Activated naive CD4-positive, alpha-beta T cell treated with anti-CD3 and anti-CD28 coated beads, Interleukin-2, amount 50 U/mL, for 16 hours (primary cell): Measurements from ENCODE around the gene GRM8.
"Not testable (repeated sequence)": the region's sequence is repeated elsewhere in the genome, so short reads cannot be mapped to it uniquely, and the experiment has no call there.

ENCODE experiments used
- DNase-seq: peaks from one replicate; pipeline ENCODE4 v3.0.0-alpha.2; 2020

The GRM8 gene

DNA sequence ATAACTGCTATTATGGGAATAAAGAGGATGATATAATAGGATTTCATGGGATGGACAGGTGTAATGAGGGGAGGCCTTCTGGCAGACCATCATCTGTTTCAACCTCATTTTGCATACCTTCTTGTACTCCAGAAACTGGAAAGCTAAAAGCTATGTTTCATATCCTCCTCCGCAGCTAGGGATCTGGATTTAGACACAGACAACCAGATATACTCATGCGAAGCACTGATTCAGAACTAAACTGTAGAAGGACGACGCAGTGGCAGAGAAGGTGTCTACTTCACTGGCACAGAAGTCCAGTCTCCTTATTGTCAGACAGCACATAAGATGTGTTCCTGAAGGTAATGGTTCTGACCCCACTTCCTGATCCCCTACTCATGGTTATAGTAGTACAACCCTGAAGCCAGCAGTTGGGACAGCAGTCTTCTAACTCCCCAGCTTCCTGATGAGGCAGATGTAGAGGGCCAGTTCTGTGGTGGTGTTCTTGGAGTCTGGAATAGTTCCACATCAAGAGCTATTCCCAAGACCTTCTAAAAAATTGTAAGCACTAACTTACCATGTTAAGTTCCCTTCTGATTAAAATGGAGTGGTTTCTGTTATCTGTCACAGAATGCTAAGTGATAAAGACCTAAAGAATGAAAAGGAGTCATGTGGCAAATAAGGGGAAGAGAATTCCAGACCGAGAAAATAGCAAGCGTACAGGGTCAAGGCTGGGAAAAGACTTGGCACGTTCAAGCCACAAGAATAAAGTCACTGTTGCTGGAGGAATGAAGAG is 550.3 kb downstream of the GRM8 start:
- DNase-seq, result no peak

DNA sequence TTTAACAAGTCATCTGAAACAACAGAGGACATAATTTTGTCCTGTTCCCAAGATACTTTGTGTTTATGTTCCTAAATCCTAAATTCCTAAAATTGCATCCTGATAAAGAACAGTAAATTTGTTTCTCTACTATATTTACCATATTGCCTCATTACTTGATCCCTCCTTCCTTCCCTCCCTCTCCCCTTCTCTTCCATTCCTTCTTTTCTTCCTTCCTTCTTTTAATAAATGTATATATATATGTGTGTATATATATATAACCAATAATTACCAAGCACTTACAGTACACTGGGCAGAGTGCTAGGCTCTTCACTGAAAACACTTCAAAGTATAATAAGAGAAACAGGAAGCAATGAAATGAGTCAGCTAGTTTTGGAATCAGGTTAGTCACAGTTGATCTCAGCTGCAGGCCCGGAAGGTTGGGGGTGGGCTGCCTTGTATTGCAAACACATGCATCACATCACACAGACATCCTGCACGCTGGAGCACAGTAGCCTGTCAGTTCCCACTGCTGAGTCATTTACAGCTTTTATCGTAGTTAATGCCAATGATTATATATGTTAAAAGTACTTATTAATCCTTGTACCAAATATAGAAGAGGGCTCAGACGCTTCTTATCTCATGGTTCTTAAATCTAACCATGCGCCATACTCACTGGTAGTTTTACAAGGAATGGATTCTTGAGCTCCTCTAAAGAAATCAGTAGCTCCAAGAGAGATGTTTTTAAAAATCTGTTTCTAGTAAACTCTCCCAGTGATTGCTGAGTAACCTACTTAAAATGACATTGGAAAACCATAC is 551.7 kb downstream of the GRM8 start:
- peak; percentile 27 for DNase-seq

DNA sequence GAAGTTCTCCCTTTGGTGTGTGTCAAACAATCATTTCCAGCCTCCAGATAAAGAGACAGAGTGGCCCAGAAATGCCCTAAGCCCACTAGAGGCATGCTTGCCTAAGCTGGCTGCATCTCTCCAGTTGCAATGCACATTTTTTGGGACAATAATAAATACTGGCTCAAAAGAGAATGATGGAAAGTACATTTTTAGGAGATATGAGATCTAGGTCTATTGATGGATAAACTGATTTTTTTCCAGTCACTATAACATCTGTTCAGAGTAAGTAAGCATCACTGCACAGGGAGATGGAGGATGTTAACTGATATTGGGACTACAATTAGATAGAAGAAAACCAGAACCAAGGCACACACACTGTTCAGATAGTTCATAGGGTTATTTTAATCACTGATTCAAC is 553.0 kb downstream of the GRM8 start:
- DNase-seq, result no peak

DNA sequence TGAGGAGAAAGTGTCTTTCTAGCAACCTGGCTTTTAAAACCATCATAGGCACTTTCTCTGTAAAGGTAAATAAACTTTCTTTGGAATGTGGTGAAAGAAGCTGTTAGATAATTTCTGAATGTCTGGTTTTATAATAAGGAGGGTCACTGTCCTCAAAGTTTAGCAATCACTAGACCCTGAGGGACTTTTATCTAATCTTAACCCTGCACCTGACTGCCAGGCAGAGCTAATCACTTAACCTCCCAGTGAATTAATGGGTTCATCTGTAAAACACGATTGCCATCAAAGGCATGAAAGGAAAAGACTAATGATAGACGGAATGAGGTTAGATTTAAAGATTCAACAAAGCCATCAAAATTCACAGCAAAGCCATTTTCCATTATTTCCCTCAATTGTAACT is 553.8 kb downstream of the GRM8 start:
- no peak for DNase-seq

DNA sequence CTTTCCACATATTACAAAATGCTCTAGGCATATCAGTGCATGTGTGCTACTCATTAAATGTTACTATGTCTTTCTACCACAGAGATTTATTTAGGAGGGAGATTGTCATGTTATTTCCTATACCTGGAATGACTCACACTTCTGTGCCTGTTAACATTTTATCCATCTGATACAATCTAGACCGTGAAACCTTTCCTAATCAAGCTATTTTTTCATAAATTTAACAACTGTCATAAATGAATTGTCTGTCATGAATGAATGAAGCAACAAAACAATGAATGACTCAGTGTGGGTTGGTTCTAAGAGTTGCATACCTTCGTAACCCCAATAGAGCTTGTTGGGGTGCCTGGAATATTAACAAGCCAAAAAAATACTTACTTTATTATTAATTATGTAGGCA is 554.3 kb downstream of the GRM8 start:
- DNase-seq, result no peak

DNA sequence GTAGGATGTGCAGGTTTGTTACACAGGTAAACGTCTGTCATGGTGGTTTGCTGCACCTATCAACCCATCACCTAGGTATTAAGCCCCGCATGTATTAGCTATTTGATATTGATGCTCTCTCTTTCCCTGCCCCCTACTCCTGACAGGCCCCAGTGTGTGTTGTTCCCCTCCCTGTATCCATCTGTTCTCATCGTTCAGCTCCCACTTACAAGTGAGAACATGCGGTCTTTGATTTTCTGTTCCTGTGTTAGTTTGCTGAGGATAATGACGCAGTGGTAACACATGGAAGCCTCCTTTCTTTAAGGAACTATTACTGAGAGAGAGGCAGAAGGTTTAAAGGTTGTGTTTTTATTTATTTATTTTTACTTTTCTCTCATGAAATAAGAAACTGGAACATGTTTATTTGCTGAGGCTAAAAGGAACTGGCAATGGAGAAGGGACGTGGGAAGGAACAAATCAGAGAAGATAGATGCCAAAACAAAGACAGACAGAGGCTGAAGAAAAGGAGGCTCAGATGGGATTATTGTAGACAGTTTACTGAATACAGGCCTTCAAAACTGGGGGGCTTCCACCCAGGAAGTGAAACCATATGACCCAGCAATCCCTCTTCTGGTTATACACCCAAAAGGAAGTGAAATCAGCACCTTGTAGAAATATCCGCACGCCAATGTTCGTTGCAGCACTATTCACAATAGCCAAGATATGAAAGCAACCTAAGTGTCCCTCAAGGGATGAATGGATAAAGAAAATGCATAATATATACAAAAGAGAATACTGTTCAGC is 556.3 kb downstream of the GRM8 start:
- DNase-seq, result no peak

DNA sequence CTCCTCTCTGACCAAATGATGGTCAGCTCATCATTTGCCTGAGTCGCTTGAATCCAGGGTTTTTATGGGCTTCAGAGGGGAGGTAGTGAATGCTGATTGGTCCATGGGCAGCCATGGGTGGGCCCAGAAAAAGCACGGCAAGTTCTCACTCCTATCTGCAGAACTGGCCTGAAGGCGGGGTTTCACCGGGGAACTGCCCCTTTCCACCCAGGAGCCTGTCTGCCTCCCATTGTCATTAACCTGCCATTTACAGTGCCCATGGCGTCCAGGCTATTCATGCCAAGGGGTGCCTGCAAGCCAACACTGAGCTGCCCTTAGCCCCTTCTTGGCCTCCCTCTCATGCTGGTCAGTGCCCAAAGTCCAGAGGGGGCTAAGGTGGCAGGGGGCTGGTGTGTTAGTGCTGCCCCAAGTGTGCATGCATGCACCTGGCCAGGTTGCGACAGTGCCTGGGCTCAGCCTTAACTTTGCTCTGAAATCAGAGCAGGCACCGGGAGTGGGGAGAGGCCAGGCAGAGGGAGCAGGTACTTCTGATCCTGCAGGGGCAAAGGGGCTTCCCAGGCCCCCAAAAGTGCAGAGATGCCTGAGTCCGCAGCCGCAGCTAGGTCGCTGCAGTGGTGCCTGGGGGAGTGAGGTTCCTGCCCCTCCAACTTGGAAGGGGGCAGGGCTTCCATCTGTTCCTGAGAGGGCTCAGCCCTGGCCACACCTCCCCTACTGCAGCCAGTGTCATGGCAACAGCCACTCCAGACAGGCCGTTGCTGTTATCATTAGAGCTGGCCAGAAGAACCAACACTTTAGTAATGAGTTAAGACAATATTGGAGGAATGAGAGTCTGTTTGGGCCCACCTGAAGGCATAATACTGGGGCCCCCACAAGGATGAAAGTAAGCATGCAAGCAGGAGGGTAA is 561.6 kb downstream of the GRM8 start:
- no peak for DNase-seq

DNA sequence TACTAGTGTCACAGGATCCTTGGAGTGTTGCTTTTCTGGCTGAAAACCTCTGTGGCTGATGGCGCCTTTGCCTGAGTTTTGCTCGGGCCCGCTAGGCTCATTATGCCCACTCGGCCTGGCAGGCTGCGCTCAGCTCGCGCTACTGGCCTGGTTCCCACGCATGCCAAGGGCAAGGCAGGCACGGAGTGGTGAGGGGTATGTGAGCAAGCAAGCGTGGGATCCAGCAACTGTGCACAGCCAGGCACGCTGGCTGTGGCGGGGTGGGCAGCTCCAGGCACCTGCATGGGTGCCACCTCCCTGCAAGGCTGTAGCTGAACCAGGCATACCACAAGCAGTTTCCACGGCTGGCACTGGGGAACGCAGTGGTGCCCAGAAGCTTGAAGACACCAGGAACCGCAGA is 562.6 kb downstream of the GRM8 start:
- DNase-seq, result no peak

DNA sequence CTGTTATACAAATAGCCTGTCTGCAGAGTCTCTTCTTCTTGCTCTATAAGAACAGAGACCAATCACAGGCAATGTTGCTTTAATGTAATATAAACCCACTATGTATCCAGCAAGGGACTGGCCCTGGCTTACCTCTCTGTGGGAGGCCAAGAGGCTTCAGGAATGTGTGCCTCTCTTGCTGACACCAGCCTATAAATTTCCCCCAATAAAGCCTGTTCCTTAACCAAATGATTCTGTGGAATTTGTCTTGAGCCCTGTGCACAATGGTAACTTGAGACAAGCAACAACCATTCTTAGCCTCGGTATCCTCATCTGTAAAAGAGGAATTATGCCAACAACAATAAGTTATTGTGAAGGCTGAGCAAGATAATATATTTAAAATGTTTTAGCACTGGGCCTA is 563.7 kb downstream of the GRM8 start:
- no peak for DNase-seq

DNA sequence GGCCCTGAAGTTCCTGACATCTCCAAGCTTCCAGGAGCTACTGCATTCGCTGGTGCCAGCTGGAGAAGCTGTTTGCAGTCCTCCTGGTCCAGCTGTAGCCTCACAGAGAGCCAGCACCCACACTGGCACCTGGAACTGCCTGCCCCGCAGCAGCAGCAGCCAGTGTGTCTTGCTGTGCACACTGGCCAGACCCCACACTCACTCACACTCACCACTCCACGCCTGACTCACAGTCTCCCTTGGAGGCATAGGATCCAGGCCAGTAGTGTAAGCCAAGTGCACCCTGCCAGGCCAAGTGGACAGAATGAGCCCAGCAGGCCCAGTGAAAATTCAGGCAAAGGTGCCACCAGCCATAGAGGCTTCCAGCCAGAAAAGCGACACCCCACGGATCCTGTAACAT is 566.3 kb downstream of the GRM8 start:
- no peak for DNase-seq

DNA sequence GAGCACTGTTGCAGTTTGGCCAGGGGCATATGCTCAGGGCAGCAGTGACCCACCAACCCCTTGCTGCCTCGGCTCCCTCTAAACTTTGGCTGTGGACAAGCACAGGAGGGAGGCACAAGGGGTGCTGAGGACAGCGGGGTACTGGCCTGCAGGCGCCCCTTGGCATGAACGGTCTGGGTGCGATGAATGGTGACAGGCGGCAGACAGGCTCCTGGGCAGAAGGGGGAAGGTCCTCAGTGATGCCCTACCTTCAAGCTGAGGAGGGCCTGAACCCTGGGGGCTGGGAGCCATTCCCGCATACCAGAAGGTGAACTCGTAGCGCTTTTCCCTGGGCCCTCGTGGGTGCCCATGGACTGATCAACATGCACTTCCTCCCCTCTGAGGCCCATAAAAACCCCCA is 567.1 kb downstream of the GRM8 start:
- no peak for DNase-seq

DNA sequence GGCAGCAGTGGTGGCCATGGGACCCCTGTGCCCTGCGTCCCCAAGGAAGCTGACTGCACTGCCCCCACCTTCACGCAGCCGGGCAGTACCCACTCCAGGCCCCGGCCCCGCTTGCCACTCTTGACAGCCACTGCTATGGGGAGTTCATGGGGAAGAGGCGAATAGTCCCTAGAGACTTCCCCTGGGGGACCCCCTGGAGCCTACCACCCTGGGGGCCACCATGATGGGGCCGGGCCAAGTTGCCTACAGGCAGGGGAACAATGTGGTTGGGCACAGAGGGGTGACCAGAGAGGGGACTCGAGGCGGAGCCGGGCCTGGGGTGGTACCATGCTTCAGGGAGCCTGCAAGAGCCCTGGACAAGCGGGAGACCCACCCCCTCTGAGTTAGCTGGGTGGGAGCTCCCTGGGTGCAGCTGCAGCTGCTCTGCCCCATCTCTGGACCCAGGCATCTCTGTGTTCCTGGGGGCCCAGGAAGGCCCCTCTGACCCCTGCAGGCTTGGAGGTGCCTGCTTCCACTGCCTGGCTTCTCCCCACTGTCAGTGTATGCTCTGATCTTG is 567.6 kb downstream of the GRM8 start:
- DNase-seq, result no peak

DNA sequence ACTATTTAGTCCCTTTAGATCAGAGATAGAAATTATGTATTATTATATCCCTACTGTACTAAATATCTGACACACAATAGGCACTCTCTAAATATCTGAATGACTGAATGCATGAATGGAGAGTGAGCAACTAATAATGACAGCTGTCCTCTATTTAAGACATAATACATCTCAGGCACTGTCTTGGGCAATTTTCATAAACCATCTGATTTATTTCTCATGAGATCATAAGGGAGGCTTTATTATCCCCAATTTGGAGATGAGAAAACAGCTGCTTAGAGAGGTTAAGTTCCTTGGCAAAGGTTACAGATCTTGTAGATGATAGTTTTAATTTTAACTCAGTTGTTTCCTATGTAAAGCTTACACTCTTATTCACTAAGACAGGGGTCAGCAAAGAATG is 570.6 kb downstream of the GRM8 start:
- no peak for DNase-seq

DNA sequence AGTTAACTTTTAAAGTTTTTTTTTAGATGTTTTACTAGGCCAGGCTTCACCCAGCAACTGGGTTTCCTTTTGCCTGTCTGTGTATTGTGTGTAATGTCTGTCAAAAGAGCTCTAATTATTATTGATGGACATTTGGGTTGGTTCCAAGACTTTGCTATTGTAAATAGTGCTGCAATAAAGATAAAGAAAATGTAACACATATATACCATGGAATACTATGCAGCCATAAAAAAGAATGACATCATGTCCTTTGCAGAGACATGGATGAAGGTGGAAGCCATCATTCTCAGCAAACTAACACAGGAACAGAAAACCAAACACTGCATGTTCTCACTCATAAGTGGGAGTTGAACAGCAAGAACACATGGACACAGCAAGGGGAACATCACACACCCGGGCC is 584.0 kb downstream of the GRM8 start:
- DNase-seq, result not testable (repeated sequence)

DNA sequence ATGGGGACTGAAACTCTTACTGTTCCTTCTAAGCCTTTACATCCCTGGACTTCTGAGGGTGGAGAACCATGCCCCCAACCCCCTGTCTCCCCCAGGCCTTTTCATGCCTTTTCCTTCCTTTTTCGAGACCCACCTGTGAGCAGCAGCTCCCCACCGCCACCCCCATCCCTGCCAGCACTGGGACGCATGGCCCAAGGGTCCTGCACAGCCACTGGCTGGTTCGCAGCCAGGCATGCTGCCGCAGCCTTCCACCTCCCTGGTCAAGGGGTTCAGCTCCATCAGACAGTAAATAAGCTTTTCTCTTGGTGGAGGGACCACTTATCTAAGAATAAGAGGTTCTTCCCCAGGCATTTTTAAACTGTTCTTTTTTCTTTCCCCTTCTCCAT is 584.4 kb downstream of the GRM8 start:
- no peak for DNase-seq

DNA sequence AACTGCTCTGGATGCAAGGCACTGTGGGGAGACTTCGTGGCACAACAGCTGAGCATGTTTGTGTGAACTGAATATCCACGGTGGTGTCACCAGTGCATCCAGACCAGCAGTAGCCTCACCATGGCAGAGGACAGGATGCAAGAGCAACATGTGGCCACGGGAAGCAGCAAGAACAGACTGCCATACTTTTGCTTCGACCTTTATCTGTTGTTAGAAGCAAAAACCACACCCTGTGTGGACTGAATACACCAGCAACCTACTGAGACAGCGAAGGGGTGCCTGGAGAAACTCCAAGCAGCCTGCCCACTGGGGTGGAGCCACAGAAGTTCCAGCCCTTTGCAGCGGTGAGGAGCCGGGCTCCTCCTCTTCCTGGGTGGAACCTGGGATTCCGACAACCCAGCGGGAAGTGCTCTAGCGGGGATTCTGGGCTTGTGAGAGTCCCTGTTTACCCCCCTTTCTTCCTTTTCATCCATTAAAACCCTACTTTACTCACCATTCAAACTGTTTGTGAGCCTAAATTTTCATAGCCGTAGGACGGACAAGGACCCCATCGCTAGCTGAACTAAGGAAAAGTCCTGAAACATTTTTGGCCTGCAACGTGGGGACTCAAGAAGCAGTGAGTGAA is 584.9 kb downstream of the GRM8 start:
- DNase-seq, result no peak

DNA sequence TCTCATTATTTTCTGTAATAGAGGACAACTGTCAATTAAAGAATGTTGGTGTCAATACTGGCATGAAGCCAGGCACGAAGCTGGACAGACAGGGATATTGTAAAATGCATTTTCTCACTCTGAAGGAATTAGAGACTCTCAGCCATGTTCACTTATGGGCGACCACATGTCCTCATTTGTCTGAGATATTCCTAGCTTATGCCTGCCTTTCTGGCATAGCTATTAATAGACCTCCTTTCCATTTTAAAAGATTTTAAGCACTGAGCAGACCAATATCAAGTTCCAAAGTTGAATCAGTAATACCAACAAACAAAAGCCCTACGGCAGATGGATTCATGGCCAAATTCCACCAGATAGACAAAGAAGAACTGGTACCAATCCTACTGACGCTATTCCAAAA is 589.9 kb downstream of the GRM8 start:
- no peak for DNase-seq

DNA sequence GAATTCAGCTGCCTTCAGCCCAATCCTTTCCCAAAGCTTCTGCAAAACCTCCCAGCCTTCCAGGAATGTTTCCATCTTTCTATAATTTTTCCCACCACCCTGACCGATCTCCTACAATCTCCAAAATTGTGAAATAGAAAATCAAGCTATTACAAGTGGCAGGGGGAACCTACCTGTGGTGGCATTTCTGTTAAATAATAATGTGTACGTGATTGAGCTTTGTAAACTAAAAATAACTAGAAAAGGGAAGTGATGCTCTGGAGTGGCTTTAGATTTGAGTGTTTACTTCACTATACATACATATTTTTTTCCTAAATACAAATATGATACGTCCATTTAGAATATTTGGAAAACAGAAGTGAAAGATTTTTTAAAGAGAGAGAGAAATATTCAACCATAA is 593.6 kb downstream of the GRM8 start:
- no peak for DNase-seq

DNA sequence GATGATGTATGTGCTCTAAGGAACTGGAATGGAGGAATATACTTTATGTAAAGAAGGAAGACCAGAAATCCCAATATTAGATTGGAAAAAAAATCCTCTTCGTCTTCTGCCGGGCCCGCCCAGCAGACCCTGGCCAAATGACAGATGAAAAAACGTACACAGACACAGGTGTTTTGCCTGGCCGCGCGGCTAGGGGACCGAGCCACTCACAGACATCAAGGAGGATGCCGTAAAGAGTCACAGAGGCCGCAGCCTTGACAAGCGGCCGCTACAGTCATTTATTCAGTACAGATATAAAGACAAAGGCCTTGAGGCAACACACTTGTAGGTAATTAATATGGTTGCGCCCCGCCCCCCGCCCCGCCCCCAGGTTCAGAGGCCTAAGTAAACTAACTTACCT is 594.1 kb downstream of the GRM8 start:
- no peak for DNase-seq

DNA sequence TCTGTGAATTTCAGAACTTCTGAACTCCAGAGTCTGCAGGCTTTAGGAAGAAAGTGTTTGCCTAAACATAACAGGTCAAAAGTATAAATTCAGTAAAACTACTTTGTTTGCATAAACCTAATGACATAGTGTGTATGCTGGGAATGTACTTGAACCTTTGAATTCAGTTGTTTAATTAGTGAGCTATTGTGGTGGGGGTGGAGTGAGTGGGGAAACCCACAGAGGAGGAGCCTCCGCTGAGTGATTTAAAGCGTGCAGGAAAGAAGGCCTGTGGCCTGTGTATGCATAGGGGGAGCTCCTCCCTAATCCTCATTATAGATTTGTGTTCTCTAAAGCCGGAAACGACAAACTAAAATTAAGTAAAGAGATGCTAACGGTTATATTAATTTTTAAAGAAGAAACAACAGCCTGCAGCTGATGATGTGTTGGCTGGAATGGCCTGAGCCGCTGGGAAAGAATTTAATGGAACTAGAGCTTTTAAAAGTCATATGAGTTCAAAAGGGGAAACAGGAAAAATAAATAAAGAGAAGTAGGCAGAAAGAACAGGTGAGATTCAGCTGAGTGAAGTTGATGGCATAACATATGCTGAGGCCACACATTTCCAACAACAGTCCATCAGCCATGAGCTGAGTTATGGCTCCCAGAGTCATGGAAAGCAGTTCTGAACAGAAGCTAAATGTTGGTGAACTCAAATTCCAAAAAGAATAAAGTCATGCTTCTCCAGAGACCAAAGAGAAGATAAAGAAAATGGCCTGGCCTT is 595.0 kb downstream of the GRM8 start:
- no peak for DNase-seq

DNA sequence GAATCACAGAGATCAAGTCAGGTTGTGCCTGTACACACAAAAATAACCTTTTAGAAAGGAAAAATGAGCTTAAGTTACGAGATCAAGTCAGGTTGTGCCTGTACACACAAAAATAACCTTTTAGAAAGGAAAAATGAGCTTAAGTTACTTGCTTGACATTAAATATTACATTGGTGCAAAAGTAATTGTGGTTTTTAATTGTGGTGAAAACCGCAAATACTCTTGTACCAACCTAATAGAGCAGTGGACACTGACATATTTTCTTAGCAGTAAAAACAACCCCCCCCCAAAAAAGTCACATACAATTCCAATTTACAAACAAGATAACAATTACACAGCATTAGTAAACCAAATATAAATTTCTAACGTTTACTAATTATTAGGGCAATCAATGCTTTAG is 595.6 kb downstream of the GRM8 start:
- no peak for DNase-seq
